Nephron progenitor cell (in vitro differentiated cells): Measurements from ENCODE around the gene HDAC4.

Source experiments
- DNase-seq: peaks from one replicate; pipeline ENCODE4 v3.0.0; 2021
- H3K27ac Mint-ChIP-seq: 2 replicates; pipeline ENCODE4 v1.8.0; 2021; ENCODE audit warnings: mild to moderate bottlenecking, moderate library complexity, mixed read lengths
- H3K27me3 Mint-ChIP-seq: 2 replicates; pipeline ENCODE4 v1.8.0; 2021; ENCODE audit warnings: mild to moderate bottlenecking, low read depth, mixed read lengths; ENCODE audit not compliant: poor library complexity
- H3K36me3 Mint-ChIP-seq: 2 replicates; pipeline ENCODE4 v1.8.0; 2021; ENCODE audit warnings: low read depth, mixed read lengths
- H3K4me1 Mint-ChIP-seq: 2 replicates; pipeline ENCODE4 v1.8.0; 2021; ENCODE audit warnings: mixed read lengths
- H3K4me3 Mint-ChIP-seq: 2 replicates; pipeline ENCODE4 v1.8.0; 2021; ENCODE audit warnings: mild to moderate bottlenecking, moderate library complexity, mixed read lengths
- H3K9me3 Mint-ChIP-seq: 2 replicates; pipeline ENCODE4 v1.8.0; 2021; ENCODE audit warnings: mild to moderate bottlenecking, moderate library complexity, mixed read lengths
- TF ChIP-seq, protein P1 (sequence below): fragments of 200-600 bp; sonication (generic); IDR thresholded peaks from 2 replicates; pipeline ENCODE4 v1.5.0; 2021; ENCODE audit warnings: antibody characterized with exemption

Gene HDAC4

GRCh38 chr2:239137898-239138283, 262.9 kb downstream of the HDAC4 start:
- H3K9me3 Mint-ChIP-seq, result no peaks in the 10 kb centered on the region
- DNase-seq, result no peak
- no peak overlapping the region for H3K4me3 Mint-ChIP-seq
- peaks cover 77% of the 10 kb centered on the region for H3K36me3 Mint-ChIP-seq
- H3K27ac Mint-ChIP-seq, result no peak overlapping the region
- no peaks in the 10 kb centered on the region for H3K4me1 Mint-ChIP-seq
- TF ChIP-seq, protein P1, sequence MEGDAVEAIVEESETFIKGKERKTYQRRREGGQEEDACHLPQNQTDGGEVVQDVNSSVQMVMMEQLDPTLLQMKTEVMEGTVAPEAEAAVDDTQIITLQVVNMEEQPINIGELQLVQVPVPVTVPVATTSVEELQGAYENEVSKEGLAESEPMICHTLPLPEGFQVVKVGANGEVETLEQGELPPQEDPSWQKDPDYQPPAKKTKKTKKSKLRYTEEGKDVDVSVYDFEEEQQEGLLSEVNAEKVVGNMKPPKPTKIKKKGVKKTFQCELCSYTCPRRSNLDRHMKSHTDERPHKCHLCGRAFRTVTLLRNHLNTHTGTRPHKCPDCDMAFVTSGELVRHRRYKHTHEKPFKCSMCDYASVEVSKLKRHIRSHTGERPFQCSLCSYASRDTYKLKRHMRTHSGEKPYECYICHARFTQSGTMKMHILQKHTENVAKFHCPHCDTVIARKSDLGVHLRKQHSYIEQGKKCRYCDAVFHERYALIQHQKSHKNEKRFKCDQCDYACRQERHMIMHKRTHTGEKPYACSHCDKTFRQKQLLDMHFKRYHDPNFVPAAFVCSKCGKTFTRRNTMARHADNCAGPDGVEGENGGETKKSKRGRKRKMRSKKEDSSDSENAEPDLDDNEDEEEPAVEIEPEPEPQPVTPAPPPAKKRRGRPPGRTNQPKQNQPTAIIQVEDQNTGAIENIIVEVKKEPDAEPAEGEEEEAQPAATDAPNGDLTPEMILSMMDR, result no peak
- H3K27me3 Mint-ChIP-seq, result no peaks in the 10 kb centered on the region

- no peaks in the 10 kb centered on the region for H3K9me3 Mint-ChIP-seq
- peaks cover 3% of the 10 kb centered on the region for H3K27me3 Mint-ChIP-seq
- H3K36me3 Mint-ChIP-seq, result peaks cover 82% of the 10 kb centered on the region
- DNase-seq, result no peak
- no peaks in the 10 kb centered on the region for H3K4me1 Mint-ChIP-seq
- no peak overlapping the region for H3K4me3 Mint-ChIP-seq
- TF ChIP-seq, protein P1, result no peak
- no peak overlapping the region for H3K27ac Mint-ChIP-seq
Observed at GRCh38 chr2:239137165-239137897, 263.5 kb downstream of the HDAC4 start.

DNA sequence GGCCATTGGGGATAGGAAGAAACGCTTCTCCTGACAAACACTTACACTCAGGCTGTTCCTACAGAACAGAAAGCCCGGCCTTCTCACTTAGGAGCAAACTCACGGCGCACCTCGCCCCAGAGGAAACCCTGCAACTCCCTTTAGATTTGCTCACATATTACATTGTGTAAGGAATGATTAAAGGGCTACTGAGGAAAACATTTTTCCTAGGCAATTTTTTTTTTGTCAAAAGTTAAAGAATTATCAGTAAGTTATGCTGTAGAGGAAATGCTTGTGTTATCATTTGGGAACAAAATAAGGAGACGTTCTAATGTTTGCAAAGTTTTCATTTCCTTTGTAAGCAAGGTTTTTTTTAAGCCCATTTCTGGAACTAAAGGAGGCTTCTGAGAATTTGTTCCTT, 264.1 kb downstream of the HDAC4 start:
- Mint-ChIP-seq H3K9me3 (no peaks in the 10 kb centered on the region), H3K27me3 (peaks cover 3% of the 10 kb centered on the region), H3K27ac (peak overlapping the region; percentile 16), H3K4me1 (no peaks in the 10 kb centered on the region), H3K4me3 (no peak overlapping the region), H3K36me3 (peaks cover 76% of the 10 kb centered on the region)
- TF ChIP-seq, protein P1, result no peak
- no peak for DNase-seq

- H3K36me3 Mint-ChIP-seq, result peaks cover 73% of the 10 kb centered on the region
- DNase-seq, result no peak
- H3K4me3 Mint-ChIP-seq, result no peak overlapping the region
- H3K4me1 Mint-ChIP-seq, result no peaks in the 10 kb centered on the region
- H3K27me3 Mint-ChIP-seq, result peaks cover 3% of the 10 kb centered on the region
- TF ChIP-seq, protein P1, result no peak
- no peaks in the 10 kb centered on the region for H3K9me3 Mint-ChIP-seq
- peak overlapping the region; percentile 16 for H3K27ac Mint-ChIP-seq
Observed at GRCh38 chr2:239136203-239136602, 264.6 kb downstream of the HDAC4 start.

DNA sequence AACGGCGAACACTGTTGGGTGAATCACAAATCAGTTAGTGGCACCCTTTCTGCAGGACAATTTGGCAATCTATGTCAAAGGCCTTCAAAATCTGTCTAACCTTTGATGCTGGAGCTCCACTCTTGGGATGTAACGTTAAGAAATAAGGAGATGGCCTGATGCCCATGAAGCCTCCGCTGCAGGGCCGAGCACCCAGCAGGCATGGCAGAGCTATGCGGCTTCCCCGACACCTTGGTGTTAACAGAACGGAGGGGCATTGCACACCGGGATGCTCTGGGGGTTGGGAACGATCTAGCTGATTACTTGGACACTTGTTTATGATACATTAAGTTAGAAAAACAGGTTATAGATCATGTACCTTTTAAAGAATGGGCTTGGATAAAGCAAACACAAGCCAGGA, 265.3 kb downstream of the HDAC4 start:
- Mint-ChIP-seq H3K4me3 (no peak overlapping the region), H3K9me3 (no peaks in the 10 kb centered on the region), H3K27ac (no peak overlapping the region), H3K36me3 (peaks cover 80% of the 10 kb centered on the region), H3K4me1 (no peaks in the 10 kb centered on the region), H3K27me3 (peaks cover 3% of the 10 kb centered on the region)
- no peak for DNase-seq
- TF ChIP-seq, protein P1, result no peak

DNA sequence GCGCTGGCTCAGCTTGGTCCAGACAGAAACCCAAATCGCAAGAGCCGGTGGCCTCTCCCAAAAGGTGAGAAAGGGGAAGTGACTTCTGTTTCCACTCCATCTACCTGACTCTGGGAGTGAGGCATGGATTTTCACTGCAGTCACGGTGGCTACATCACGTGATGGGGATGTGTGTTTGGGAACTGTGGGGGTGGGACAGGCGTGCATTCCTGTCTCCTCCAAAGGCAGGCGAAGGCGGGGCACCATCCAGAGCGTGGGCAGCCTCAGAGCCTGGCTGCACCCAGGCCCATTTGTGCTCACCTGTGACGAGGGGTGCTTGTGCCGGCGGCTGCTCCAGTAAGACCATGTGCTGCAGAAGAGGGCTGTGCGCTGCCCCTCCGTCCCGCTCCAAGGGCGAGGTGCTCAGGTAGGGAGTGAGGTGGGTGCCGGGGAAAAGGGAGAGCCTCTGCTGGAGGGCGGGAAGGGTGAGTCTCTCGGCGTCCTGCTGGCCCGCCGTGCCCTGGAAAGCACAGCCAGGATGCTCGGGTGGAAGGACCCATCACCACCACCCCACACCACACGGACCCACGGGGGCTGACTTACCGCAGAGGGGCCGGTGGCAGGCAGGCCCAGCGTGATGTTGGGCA, 266.8 kb downstream of the HDAC4 start:
- H3K36me3 Mint-ChIP-seq, result peaks cover 75% of the 10 kb centered on the region
- H3K27ac Mint-ChIP-seq, result no peak overlapping the region
- H3K4me3 Mint-ChIP-seq, result no peak overlapping the region
- DNase-seq, result no peak
- TF ChIP-seq, protein P1, result no peak
- H3K4me1 Mint-ChIP-seq, result no peaks in the 10 kb centered on the region
- peaks cover 3% of the 10 kb centered on the region for H3K27me3 Mint-ChIP-seq
- no peaks in the 10 kb centered on the region for H3K9me3 Mint-ChIP-seq
